ENCODE results near the gene TTLL5. TPM values are rescaled to one million over a fixed set of nuclear protein-coding genes. Genes with fewer than 3 reads are reported as not detected.

TTLL5 gene
- total and polyA plus RNA-seq, 7 donors = 4.6 to 17.2 (median 9.1) TPM

DNA sequence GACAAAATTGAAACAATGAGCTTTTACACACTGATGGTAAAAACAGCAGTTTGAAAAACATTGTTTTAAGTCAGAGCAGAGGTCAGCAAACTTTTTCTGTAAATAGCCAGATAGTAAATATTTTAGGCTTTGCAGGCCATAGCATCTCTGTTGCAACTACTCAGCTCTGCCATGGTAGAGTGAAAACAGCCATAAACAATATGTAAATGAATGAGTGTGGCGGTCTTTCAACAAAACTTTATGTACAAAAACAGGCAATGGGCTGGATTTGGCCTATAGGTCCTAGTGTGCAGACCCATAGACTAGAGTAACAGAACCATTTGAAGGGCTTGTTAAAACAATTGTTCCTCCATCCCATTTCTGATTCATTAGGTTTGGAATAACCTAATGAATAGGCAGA, 205.9 kb downstream of the TTLL5 start:
- Histone ChIP-seq H3K36me3 (ENCODE audit: insufficient read depth in 1 of 2, low read depth in 1 of 2) (no peaks in the 10 kb centered on the region), H3K4me3 (no peak overlapping the region), H3K4me1 (peaks cover 15% of the 10 kb centered on the region), H3K27ac (peak overlapping the region; percentile 57), H3K9me3 (no peaks in the 10 kb centered on the region), H3K27me3 (ENCODE audit: insufficient read depth in 3 of 3, low read length in 2 of 3) (no peaks in the 10 kb centered on the region)
- 94 to 97% (median 95%) methylated on average over 1 of the region's 1 CpG for WGBS, 3 donors
- no peak for DNase-seq
- intact Hi-C loops (cut with DNase I) = no loop called here
- ATAC-seq = no peak
- TF ChIP-seq, protein P1, sequence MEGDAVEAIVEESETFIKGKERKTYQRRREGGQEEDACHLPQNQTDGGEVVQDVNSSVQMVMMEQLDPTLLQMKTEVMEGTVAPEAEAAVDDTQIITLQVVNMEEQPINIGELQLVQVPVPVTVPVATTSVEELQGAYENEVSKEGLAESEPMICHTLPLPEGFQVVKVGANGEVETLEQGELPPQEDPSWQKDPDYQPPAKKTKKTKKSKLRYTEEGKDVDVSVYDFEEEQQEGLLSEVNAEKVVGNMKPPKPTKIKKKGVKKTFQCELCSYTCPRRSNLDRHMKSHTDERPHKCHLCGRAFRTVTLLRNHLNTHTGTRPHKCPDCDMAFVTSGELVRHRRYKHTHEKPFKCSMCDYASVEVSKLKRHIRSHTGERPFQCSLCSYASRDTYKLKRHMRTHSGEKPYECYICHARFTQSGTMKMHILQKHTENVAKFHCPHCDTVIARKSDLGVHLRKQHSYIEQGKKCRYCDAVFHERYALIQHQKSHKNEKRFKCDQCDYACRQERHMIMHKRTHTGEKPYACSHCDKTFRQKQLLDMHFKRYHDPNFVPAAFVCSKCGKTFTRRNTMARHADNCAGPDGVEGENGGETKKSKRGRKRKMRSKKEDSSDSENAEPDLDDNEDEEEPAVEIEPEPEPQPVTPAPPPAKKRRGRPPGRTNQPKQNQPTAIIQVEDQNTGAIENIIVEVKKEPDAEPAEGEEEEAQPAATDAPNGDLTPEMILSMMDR (IDR thresholded peaks at IDR 0.05) = no peak

DNA sequence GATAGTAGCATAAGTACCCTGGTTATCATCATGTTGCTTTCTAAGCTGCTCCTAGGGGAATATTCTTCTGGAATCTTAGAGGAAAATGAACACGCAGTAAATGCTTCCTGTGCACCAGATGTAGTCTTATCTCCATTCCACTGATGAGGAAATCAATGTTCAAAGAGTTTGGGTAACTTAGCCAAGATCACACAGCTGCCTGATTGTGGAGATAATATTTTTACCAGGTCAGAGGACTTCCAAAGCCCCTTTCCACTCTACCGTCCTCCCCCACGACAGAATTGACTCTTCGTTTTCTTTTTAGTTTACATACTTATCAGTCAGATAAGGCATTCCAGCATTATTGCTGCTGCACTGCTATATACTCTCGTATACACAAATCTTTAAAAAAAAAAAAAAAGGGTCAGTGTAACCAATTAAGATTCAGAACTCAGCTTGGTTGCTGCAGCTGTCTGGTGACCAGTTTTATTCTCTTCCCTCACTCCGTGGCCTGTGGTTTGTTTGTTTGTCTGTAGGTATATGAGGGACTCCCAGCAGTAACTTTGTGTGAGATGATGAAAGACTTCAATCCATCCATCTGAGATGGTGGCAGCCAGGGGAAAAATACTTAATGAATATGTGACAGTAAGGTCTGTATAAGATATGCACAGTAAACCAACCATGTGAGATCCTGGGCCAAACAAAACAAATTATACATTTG, 210.3 kb downstream of the TTLL5 start:
- peaks cover 15% of the 10 kb centered on the region for H3K4me1 ChIP-seq
- H3K27ac ChIP-seq = no peak overlapping the region
- DNase-seq (no peak), ATAC-seq (no peak)
- H3K4me3 ChIP-seq = no peak overlapping the region
- H3K27me3 ChIP-seq (ENCODE audit: insufficient read depth in 3 of 3, low read length in 2 of 3) = no peaks in the 10 kb centered on the region
- TF ChIP-seq, protein P1 (IDR thresholded peaks at IDR 0.05) = no peak
- no peaks in the 10 kb centered on the region for H3K36me3 ChIP-seq (ENCODE audit: insufficient read depth in 1 of 2, low read depth in 1 of 2)
- no peaks in the 10 kb centered on the region for H3K9me3 ChIP-seq
- intact Hi-C loops (cut with DNase I) = no loop called here
- 59 to 66% (median 60%) methylated on average over 6 of the region's 6 CpGs for WGBS, 3 donors

DNA sequence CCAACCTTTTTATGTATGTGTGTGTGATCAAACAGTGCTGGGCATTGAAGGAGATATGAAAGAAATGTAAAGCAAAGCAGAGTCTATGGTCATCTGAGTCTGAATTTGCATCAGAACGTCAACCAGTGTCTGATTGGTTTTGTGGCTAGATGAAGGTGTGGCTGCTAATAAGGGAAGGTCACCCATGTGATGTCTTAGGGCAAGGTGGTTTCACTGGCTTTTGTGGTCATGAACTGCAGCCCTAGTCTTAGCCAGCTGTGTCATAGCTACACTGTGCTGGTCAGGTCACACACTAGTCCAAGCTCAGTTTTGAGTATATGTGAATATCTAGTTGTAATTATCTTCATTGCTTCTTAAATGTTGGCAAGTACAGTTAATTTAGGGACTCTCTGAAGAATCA, 214.9 kb downstream of the TTLL5 start:
- Histone ChIP-seq H3K4me3 (no peak overlapping the region), H3K27me3 (ENCODE audit: insufficient read depth in 3 of 3, low read length in 2 of 3) (no peaks in the 10 kb centered on the region), H3K27ac (no peak overlapping the region), H3K36me3 (ENCODE audit: insufficient read depth in 1 of 2, low read depth in 1 of 2) (no peaks in the 10 kb centered on the region), H3K9me3 (no peaks in the 10 kb centered on the region), H3K4me1 (no peaks in the 10 kb centered on the region)
- ATAC-seq = no peak
- intact Hi-C loops (cut with DNase I) = no loop called here
- DNase-seq = no peak
- WGBS, 3 donors = 75 to 90% (median 81%) methylated on average over 1 of the region's 1 CpG
- TF ChIP-seq, protein P1 (IDR thresholded peaks at IDR 0.05) = no peak

DNA sequence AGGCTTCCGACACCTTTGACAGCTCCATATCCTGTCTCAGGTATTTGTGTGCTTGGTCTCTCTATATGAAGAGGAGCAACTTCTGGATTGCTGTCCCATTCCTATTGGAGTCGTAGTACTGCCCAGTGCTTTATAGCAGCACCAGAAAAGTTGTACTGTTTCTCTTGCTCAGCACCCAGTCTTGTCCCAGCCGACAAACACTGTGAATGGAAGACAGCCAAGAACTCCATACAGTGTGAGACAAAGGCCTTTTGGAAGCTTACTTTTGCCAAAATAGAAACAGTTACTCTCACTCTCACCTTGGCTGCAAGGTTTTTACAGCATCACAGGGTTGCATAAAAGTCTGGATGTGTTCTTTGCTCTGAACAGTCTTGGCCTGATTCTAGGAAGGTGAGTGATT, 215.5 kb downstream of the TTLL5 start:
- WGBS, 3 donors = 79 to 84% (median 80%) methylated on average over 3 of the region's 3 CpGs
- Histone ChIP-seq H3K4me1 (no peaks in the 10 kb centered on the region), H3K36me3 (ENCODE audit: insufficient read depth in 1 of 2, low read depth in 1 of 2) (no peaks in the 10 kb centered on the region), H3K9me3 (no peaks in the 10 kb centered on the region), H3K27me3 (ENCODE audit: insufficient read depth in 3 of 3, low read length in 2 of 3) (no peaks in the 10 kb centered on the region), H3K4me3 (no peak overlapping the region), H3K27ac (no peak overlapping the region)
- intact Hi-C loops (cut with DNase I) = no loop called here
- DNase-seq (no peak), ATAC-seq (no peak)
- TF ChIP-seq, protein P1 (IDR thresholded peaks at IDR 0.05) = no peak

DNA sequence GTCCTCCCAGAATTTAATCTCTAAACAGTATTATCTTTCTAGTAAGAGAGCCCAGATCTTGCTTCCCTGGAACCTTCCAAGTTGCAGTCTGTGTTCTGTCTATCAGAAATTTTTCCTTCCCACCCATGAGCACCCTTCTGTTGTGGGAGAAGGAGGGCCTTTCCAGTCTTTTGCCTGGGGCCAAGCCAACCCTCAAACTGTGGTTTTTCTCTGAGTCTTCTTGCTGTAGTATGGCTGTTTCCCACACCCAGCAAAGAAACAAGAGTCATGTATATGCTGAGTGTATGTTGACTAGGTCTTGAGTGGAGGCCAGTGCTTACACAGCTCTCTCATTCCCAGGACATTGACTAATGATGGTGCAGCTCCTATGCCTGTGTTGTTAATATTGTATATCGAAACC, 216.2 kb downstream of the TTLL5 start:
- ATAC-seq (no peak), DNase-seq (no peak)
- H3K4me3 ChIP-seq = no peak overlapping the region
- H3K36me3 ChIP-seq (ENCODE audit: insufficient read depth in 1 of 2, low read depth in 1 of 2) = no peaks in the 10 kb centered on the region
- H3K27ac ChIP-seq = no peak overlapping the region
- H3K9me3 ChIP-seq = no peaks in the 10 kb centered on the region
- TF ChIP-seq, protein P1 (IDR thresholded peaks at IDR 0.05) = no peak
- intact Hi-C loops (cut with DNase I) = no loop called here
- WGBS, 3 donors = 91 to 98% (median 97%) methylated on average over 1 of the region's 1 CpG
- no peaks in the 10 kb centered on the region for H3K4me1 ChIP-seq
- no peaks in the 10 kb centered on the region for H3K27me3 ChIP-seq (ENCODE audit: insufficient read depth in 3 of 3, low read length in 2 of 3)
